OCI-LY7 (cell line): ENCODE results near the gene SULF2. TPM values are rescaled to one million over a fixed set of nuclear protein-coding genes. Genes with fewer than 3 reads are reported as not detected.

Source experiments
- BruUV-seq: library from RNA; stranded (reverse); fragments of 400-500 nt; replicated peaks from 2 replicates; lab custom pipeline; 2021; lab: Mats Ljungman, UMichigan
- CTCF ChIA-PET: fragments of 300-600 bp; sonication (Branson Sonifier 250); formaldehyde crosslinking; loops from one replicate; lab custom pipeline; 2022; ENCODE audit warnings: antibody characterized with exemption; ENCODE audit not compliant: unreplicated experiment; lab: Charles Lee
- POLR2A ChIA-PET: fragments of 300-600 bp; sonication (Branson Sonifier 250); formaldehyde crosslinking; loops from one replicate; lab custom pipeline; 2022; ENCODE audit warnings: antibody characterized with exemption; lab: Charles Lee
- DNase-seq: peaks from one replicate; pipeline ENCODE4 v3.0.0-alpha.2; 2015; ENCODE audit warnings: low spot score
- H2AFZ ChIP-seq: fragments of 200-600 bp; sonication (generic), shearing (Covaris generic); 2 replicates; pipeline ENCODE4 v1.6.1; 2014; ENCODE audit warnings: mild to moderate bottlenecking, antibody characterized with exemption, low read length, moderate library complexity
- H3K27ac ChIP-seq: fragments of 200-600 bp; sonication (generic); 2 replicates; pipeline ENCODE4 v1.5.1; 2014; ENCODE audit warnings: mixed run types, low read depth, mild to moderate bottlenecking, moderate library complexity, low read length, inconsistent platforms; ENCODE audit not compliant: poor library complexity, severe bottlenecking
- H3K36me3 ChIP-seq: fragments of 200-600 bp; sonication (generic); 2 replicates; pipeline ENCODE4 v1.6.1; 2014; ENCODE audit warnings: mild to moderate bottlenecking, antibody characterized with exemption, low read length, moderate library complexity, mixed read lengths; ENCODE audit not compliant: insufficient read depth
- H3K4me1 ChIP-seq: fragments of 200-600 bp; sonication (generic); 2 replicates; pipeline ENCODE4 v1.5.1; 2014; ENCODE audit warnings: mild to moderate bottlenecking, low read length; ENCODE audit not compliant: insufficient read depth, poor library complexity, severe bottlenecking
- H3K4me2 ChIP-seq: fragments of 200-600 bp; sonication (generic); 2 replicates; pipeline ENCODE4 v1.6.1; 2014; ENCODE audit warnings: mild to moderate bottlenecking, low read length
- H3K4me3 ChIP-seq: fragments of 200-600 bp; sonication (generic); 2 replicates; pipeline ENCODE4 v1.5.1; 2014; ENCODE audit warnings: mild to moderate bottlenecking, low read depth, low read length; ENCODE audit not compliant: poor library complexity, severe bottlenecking
- H3K79me2 ChIP-seq: fragments of 200-600 bp; sonication (generic); 2 replicates; pipeline ENCODE4 v1.6.1; 2016; ENCODE audit warnings: low read depth, mild to moderate bottlenecking, low read length, moderate library complexity, mixed read lengths; ENCODE audit not compliant: insufficient read depth
- H3K9me2 ChIP-seq: fragments of 200-600 bp; sonication (generic); 2 replicates; pipeline ENCODE4 v1.6.1; 2016; ENCODE audit warnings: mild to moderate bottlenecking, low read length, mixed read lengths; ENCODE audit not compliant: insufficient read depth
- H3K9me3 ChIP-seq: fragments of 200-600 bp; sonication (generic); 2 replicates; pipeline ENCODE4 v1.6.1; 2014; ENCODE audit warnings: mild to moderate bottlenecking, mixed run types, low read length, mixed read lengths
- H4K20me1 ChIP-seq: fragments of 200-600 bp; sonication (generic); 2 replicates; pipeline ENCODE4 v1.6.1; 2014; ENCODE audit warnings: mild to moderate bottlenecking, antibody characterized with exemption, low read length, moderate library complexity, mixed read lengths; ENCODE audit not compliant: insufficient read depth
- EZH2phosphoT487 ChIP-seq: fragments of 200-600 bp; sonication (generic); IDR thresholded peaks from 2 replicates; pipeline ENCODE4 v1.6.1; 2018; ENCODE audit warnings: low read depth, borderline replicate concordance, mild to moderate bottlenecking, mixed run types, antibody characterized with exemption, low read length, moderate library complexity, mixed read lengths
- intact Hi-C: fragments of 100-400 bp; cut with micrococcal nuclease; formaldehyde crosslinking; loops from one replicate; pipeline ENCODE4 v1.10.0; 2022; ENCODE audit not compliant: unreplicated experiment
- total RNA-seq, 2 experiments: library from RNA; depleted of rRNA in 1 of 2; stranded (reverse); fragments of >200 nt in 1 of 2; shearing (Covaris generic) in 1 of 2; gene quantifications; 2 replicates each; pipeline ENCODE4 v1.2.3, GENCODE V29; 2014 to 2022
- TF ChIP-seq, protein P1 (sequence below): fragments of 200-600 bp; sonication (generic); conservative IDR thresholded peaks from 2 replicates; pipeline ENCODE4 v1.5.1; 2014; ENCODE audit warnings: mild to moderate bottlenecking, antibody characterized with exemption, low read length, moderate library complexity, mixed read lengths

The SULF2 gene
- total RNA-seq, 2 experiments from 2014 or later: 0.03 to 0.51 TPM

DNA sequence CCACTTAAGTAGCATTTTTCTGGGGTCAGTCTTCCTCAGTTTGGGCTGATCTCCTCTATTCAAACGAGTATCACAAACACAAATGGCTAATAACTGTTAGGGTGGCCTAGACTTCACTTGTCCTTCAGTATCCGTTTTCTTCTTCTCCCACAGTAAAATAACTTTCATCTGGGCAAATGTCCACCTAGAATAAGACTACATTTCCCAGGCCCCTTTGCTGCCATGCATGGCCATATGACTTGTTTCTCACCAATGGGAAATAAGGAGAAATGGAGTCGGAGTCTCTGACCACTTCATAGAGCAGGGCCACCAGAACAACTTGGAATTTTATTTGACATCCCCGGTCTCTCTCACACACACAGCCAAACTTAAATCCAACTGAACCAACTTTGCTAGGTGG lies 51.4 kb downstream of the SULF2 start:
- intact Hi-C loops: no loop called here
- CTCF ChIA-PET: no interaction called here
- no TSS peak for BruUV-seq

DNA sequence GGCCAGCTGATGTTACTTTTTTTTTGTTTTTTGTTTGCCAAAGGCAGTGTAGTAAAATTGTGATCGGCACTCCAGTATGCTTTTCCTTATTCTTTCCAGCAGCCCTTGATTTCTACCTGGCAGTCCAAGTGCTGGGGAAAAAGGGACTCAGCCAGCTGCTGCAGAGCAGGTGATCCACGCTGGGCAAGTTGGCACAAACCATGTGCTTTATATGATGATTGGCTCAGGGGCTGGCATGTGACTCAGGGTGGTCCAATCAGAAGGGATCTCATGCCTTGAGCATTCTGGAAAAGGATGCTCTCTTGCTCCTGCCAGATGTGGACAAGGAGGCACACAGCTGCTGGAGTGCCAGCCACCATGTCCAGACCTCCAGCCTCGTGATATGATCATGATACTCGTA lies 54.5 kb downstream of the SULF2 start:
- POLR2A ChIA-PET: interaction anchor here (0.8 kb wide), 1 partner anchor 133 kb away, joined by 3 read pairs; no protein-coding TSS in a partner anchor
- Histone ChIP-seq H2AFZ (no peak overlapping the region), H3K4me1 (peaks cover 25% of the 10 kb centered on the region), H3K9me2 (no peaks in the 10 kb centered on the region), H3K79me2 (no peaks in the 10 kb centered on the region), H3K36me3 (no peaks in the 10 kb centered on the region), H3K9me3 (no peaks in the 10 kb centered on the region), H3K27ac (no peak overlapping the region), H3K4me2 (no peak overlapping the region), H3K4me3 (no peak overlapping the region), H4K20me1 (no peaks in the 10 kb centered on the region)
- no peak for TF ChIP-seq EZH2phosphoT487
- TF ChIP-seq, protein P1, sequence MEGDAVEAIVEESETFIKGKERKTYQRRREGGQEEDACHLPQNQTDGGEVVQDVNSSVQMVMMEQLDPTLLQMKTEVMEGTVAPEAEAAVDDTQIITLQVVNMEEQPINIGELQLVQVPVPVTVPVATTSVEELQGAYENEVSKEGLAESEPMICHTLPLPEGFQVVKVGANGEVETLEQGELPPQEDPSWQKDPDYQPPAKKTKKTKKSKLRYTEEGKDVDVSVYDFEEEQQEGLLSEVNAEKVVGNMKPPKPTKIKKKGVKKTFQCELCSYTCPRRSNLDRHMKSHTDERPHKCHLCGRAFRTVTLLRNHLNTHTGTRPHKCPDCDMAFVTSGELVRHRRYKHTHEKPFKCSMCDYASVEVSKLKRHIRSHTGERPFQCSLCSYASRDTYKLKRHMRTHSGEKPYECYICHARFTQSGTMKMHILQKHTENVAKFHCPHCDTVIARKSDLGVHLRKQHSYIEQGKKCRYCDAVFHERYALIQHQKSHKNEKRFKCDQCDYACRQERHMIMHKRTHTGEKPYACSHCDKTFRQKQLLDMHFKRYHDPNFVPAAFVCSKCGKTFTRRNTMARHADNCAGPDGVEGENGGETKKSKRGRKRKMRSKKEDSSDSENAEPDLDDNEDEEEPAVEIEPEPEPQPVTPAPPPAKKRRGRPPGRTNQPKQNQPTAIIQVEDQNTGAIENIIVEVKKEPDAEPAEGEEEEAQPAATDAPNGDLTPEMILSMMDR: no peak
- intact Hi-C loops: no loop called here
- CTCF ChIA-PET: no interaction called here
- no TSS peak for BruUV-seq
- no peak for DNase-seq

More for the DNA sequence above, 51.4 kb downstream of the SULF2 start:
- Histone ChIP-seq H3K36me3 (no peaks in the 10 kb centered on the region), H3K79me2 (no peaks in the 10 kb centered on the region), H2AFZ (no peak overlapping the region), H3K9me3 (no peaks in the 10 kb centered on the region), H4K20me1 (no peaks in the 10 kb centered on the region), H3K4me3 (no peak overlapping the region), H3K4me1 (no peaks in the 10 kb centered on the region), H3K4me2 (no peak overlapping the region), H3K9me2 (no peaks in the 10 kb centered on the region), H3K27ac (no peak overlapping the region)
- DNase-seq: no peak
- TF ChIP-seq, protein P1: no peak
- no peak for TF ChIP-seq EZH2phosphoT487
- POLR2A ChIA-PET: no interaction called here

DNA sequence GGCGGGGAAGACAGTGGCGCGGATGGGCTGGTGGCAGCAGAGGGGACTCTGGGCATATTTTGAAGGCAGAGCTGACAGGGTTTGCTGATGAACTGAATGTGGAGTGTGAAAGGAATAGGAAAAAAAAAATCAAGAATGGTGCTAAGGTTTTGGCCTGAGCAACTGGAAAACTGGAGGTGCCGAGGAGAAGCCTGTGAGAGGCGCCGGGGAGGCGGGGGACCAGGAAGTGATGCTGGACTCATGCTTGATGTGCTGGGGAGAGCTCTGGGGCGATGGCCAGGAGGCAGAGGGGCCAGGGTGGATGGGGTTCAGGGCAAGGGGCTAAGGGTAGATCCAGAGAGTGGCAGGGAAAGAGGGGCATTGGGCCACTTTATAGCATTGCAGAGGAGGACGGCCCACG lies 55.8 kb downstream of the SULF2 start:
- Histone ChIP-seq H4K20me1 (no peaks in the 10 kb centered on the region), H3K4me2 (no peak overlapping the region), H2AFZ (no peak overlapping the region), H3K9me2 (no peaks in the 10 kb centered on the region), H3K4me3 (no peak overlapping the region), H3K27ac (no peak overlapping the region), H3K79me2 (no peaks in the 10 kb centered on the region), H3K36me3 (no peaks in the 10 kb centered on the region), H3K9me3 (no peaks in the 10 kb centered on the region), H3K4me1 (peaks cover 34% of the 10 kb centered on the region)
- TF ChIP-seq, protein P1: no peak
- no peak for TF ChIP-seq EZH2phosphoT487
- BruUV-seq: no TSS peak
- intact Hi-C loops: loop anchor here (5.0 kb wide), 3 partner anchors 48 to 633 kb away; no protein-coding TSS in a partner anchor
- no peak for DNase-seq
- ChIA-PET CTCF (no interaction called here), POLR2A (no interaction called here)
